ENCODE data around the gene KIFBP.

GRCh38 chr10:69009360-69009759 lies 20.8 kb downstream of the KIFBP start:
- TF ChIP-seq CTCF (IDR thresholded peaks at IDR 0.05; ENCODE audit: insufficient read depth, low read length) (no peak), POLR2AphosphoS5 (IDR thresholded peaks at IDR 0.05; ENCODE audit: low read depth) (no peak), GABPA (IDR thresholded peaks at IDR 0.05; ENCODE audit: low read depth) (no peak), SPI1 (IDR thresholded peaks at IDR 0.05; ENCODE audit: borderline replicate concordance, low read depth) (no peak)
- TF ChIP-seq, protein P1, sequence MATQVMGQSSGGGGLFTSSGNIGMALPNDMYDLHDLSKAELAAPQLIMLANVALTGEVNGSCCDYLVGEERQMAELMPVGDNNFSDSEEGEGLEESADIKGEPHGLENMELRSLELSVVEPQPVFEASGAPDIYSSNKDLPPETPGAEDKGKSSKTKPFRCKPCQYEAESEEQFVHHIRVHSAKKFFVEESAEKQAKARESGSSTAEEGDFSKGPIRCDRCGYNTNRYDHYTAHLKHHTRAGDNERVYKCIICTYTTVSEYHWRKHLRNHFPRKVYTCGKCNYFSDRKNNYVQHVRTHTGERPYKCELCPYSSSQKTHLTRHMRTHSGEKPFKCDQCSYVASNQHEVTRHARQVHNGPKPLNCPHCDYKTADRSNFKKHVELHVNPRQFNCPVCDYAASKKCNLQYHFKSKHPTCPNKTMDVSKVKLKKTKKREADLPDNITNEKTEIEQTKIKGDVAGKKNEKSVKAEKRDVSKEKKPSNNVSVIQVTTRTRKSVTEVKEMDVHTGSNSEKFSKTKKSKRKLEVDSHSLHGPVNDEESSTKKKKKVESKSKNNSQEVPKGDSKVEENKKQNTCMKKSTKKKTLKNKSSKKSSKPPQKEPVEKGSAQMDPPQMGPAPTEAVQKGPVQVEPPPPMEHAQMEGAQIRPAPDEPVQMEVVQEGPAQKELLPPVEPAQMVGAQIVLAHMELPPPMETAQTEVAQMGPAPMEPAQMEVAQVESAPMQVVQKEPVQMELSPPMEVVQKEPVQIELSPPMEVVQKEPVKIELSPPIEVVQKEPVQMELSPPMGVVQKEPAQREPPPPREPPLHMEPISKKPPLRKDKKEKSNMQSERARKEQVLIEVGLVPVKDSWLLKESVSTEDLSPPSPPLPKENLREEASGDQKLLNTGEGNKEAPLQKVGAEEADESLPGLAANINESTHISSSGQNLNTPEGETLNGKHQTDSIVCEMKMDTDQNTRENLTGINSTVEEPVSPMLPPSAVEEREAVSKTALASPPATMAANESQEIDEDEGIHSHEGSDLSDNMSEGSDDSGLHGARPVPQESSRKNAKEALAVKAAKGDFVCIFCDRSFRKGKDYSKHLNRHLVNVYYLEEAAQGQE (IDR thresholded peaks at IDR 0.05; ENCODE audit: insufficient replicate concordance, low read depth), result no peak
